ENCODE results near the gene NEK10. TPM values are rescaled to one million over a fixed set of nuclear protein-coding genes. Genes with fewer than 3 reads are reported as not detected.

Gene NEK10
- total and polyA plus RNA-seq, 2 donors (not counting 1 experiment from before 2014, with no cell fraction given) = 0.49 to 0.55 TPM

DNA sequence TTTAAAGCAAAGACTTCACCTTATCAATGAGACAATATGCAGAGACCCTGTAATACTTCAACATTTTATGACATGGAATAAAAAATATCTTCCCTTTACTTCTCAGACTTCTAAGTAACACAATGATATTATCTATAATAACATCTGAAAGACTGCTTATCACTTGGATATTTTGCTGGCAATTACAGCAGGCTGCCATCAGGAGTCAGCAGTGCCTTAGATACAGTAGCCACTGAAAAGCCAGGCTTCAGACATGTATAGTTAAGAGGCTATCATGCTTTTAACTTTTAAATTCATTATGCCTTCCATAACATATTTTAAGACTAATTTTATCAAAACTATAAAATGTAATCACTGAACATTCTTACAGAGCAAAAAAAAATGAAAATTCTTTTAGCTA lies 227.5 kb downstream of the NEK10 start:
- TF ChIP-seq, protein P1, sequence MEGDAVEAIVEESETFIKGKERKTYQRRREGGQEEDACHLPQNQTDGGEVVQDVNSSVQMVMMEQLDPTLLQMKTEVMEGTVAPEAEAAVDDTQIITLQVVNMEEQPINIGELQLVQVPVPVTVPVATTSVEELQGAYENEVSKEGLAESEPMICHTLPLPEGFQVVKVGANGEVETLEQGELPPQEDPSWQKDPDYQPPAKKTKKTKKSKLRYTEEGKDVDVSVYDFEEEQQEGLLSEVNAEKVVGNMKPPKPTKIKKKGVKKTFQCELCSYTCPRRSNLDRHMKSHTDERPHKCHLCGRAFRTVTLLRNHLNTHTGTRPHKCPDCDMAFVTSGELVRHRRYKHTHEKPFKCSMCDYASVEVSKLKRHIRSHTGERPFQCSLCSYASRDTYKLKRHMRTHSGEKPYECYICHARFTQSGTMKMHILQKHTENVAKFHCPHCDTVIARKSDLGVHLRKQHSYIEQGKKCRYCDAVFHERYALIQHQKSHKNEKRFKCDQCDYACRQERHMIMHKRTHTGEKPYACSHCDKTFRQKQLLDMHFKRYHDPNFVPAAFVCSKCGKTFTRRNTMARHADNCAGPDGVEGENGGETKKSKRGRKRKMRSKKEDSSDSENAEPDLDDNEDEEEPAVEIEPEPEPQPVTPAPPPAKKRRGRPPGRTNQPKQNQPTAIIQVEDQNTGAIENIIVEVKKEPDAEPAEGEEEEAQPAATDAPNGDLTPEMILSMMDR (IDR thresholded peaks at IDR 0.05) = no peak
- TF ChIP-seq EZH2 (IDR thresholded peaks at IDR 0.05; ENCODE audit: borderline replicate concordance, insufficient read depth, low read depth, low read length, poor library complexity, severe bottlenecking) = no peak
- CTCF ChIA-PET = interaction anchor here (1.6 kb wide), 1 partner anchor 10 kb away, joined by 3 read pairs; no protein-coding TSS in a partner anchor
- no peak overlapping the region for H2AFZ ChIP-seq (ENCODE audit: insufficient read depth, low read depth, low read length, poor library complexity, severe bottlenecking)

DNA sequence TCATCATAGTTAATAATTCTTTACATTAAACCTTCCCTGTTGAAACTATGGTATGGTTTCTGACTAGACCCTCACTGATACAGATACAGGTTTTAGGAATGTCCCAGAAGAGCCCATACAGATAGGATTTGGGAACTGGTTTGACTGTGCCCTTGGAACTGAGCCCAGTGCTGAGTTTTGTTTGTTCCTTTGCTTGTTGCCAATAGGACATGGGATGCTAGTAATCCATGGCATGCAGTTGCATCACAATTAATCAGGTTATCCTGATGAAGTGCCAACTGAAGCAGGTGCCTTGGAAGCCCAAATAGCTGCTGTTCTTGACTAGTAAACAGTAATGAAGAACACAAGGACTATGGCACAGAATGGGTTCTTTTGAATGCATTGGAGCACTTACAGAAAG lies 230.6 kb downstream of the NEK10 start:
- intact Hi-C loops (cut with micrococcal nuclease) = no loop called here
- Histone ChIP-seq H3K27me3 (replicated peaks in 1 of 4; ENCODE audit: control extremely low read depth in 1 of 4, control insufficient read depth in 3 of 4, insufficient read depth in 4 of 4, low read length in 3 of 4) (no peaks in the 10 kb centered on the region), H3K9me3 (ENCODE audit: control extremely low read depth in 1 of 3, control insufficient read depth in 2 of 3, insufficient read depth in 1 of 3, low read length in 2 of 3) (peaks cover 0 to 3% (median 0%) of the 10 kb centered on the region in 3 donors), H3K4me3 (ENCODE audit: control extremely low read depth in 1 of 5, extremely low read depth in 1 of 5, insufficient read depth in 1 of 5, low read depth in 2 of 5, low read length in 4 of 5) (no peak overlapping the region), H3K4me2 (replicated peaks; ENCODE audit: low read depth, low read length, poor library complexity, severe bottlenecking) (no peak overlapping the region), H3K36me3 (replicated peaks in 1 of 2; ENCODE audit: control extremely low read depth in 1 of 2, control insufficient read depth in 1 of 2, extremely low read depth in 1 of 2, insufficient read depth in 2 of 2, low read length in 1 of 2) (no peaks in the 10 kb centered on the region), H2AFZ (ENCODE audit: insufficient read depth, low read depth, low read length, poor library complexity, severe bottlenecking) (no peak overlapping the region), H3K79me2 (ENCODE audit: control insufficient read depth, insufficient read depth, low read length) (no peaks in the 10 kb centered on the region), H4K20me1 (ENCODE audit: control insufficient read depth, insufficient read depth, low read length, poor library complexity, severe bottlenecking) (no peaks in the 10 kb centered on the region), H3K27ac (ENCODE audit: low read length in 2 of 2) (no peak overlapping the region), H3K9ac (ENCODE audit: low read length) (no peak overlapping the region), H3K4me1 (ENCODE audit: control insufficient read depth in 2 of 2, insufficient read depth in 2 of 2, low read length in 2 of 2) (no peaks in the 10 kb centered on the region)
- DNase-seq (no peak), ATAC-seq (ENCODE audit: low read depth) (no peak)
- peaks cover 15% of the 10 kb centered on the region for H3K27me3 Mint-ChIP-seq
- H3K9me3 Mint-ChIP-seq (ENCODE audit: insufficient read depth) = peaks cover 3% of the 10 kb centered on the region
- TF ChIP-seq, protein P1 (IDR thresholded peaks at IDR 0.05) = no peak
- TF ChIP-seq EZH2 (IDR thresholded peaks at IDR 0.05; ENCODE audit: borderline replicate concordance, insufficient read depth, low read depth, low read length, poor library complexity, severe bottlenecking) = no peak
- no peak overlapping the region for H3K4me3 Mint-ChIP-seq
- no peaks in the 10 kb centered on the region for H3K4me1 Mint-ChIP-seq
- ChIA-PET POLR2A (no interaction called here), CTCF (interaction anchor here (2.0 kb wide), 1 partner anchor 9 kb away, joined by 5 read pairs; no protein-coding TSS in a partner anchor)
- H3K27ac Mint-ChIP-seq = no peak overlapping the region

More for the DNA sequence above, 227.5 kb downstream of the NEK10 start:
- H3K79me2 ChIP-seq (ENCODE audit: control insufficient read depth, insufficient read depth, low read length) = no peaks in the 10 kb centered on the region
- H3K9me3 ChIP-seq (ENCODE audit: control extremely low read depth in 1 of 3, control insufficient read depth in 2 of 3, insufficient read depth in 1 of 3, low read length in 2 of 3) = peaks cover 0 to 3% (median 0%) of the 10 kb centered on the region in 3 donors
- no peaks in the 10 kb centered on the region for H4K20me1 ChIP-seq (ENCODE audit: control insufficient read depth, insufficient read depth, low read length, poor library complexity, severe bottlenecking)
- no peak for DNase-seq
- Mint-ChIP-seq H3K27ac (no peak overlapping the region), H3K27me3 (peaks cover 11% of the 10 kb centered on the region), H3K4me3 (no peak overlapping the region), H3K4me1 (no peaks in the 10 kb centered on the region), H3K9me3 (ENCODE audit: insufficient read depth) (peaks cover 3% of the 10 kb centered on the region)
- H3K4me2 ChIP-seq (replicated peaks; ENCODE audit: low read depth, low read length, poor library complexity, severe bottlenecking) = no peak overlapping the region
- POLR2A ChIA-PET = no interaction called here
- ATAC-seq (ENCODE audit: low read depth) = no peak
- H3K27ac ChIP-seq (ENCODE audit: low read length in 2 of 2) = no peak overlapping the region
- no peak overlapping the region for H3K4me3 ChIP-seq (ENCODE audit: control extremely low read depth in 1 of 5, extremely low read depth in 1 of 5, insufficient read depth in 1 of 5, low read depth in 2 of 5, low read length in 4 of 5)
- H3K4me1 ChIP-seq (ENCODE audit: control insufficient read depth in 2 of 2, insufficient read depth in 2 of 2, low read length in 2 of 2) = no peaks in the 10 kb centered on the region
- intact Hi-C loops (cut with micrococcal nuclease) = no loop called here
- H3K36me3 ChIP-seq (replicated peaks in 1 of 2; ENCODE audit: control extremely low read depth in 1 of 2, control insufficient read depth in 1 of 2, extremely low read depth in 1 of 2, insufficient read depth in 2 of 2, low read length in 1 of 2) = no peaks in the 10 kb centered on the region
- no peak overlapping the region for H3K9ac ChIP-seq (ENCODE audit: low read length)
- no peaks in the 10 kb centered on the region for H3K27me3 ChIP-seq (replicated peaks in 1 of 4; ENCODE audit: control extremely low read depth in 1 of 4, control insufficient read depth in 3 of 4, insufficient read depth in 4 of 4, low read length in 3 of 4)

Data from B cell (primary cell).